A549 (cell line): ENCODE results near the gene CNTN4. TPM values are rescaled to one million over a fixed set of nuclear protein-coding genes. Genes with fewer than 3 reads are reported as not detected.

Experiments
- ATAC-seq, 2 experiments: fragments of 200-7000 bp in 1 of 2; fragments of >200 bp in 1 of 2; cut with Nextera tagmentation in 1 of 2; cut with Tn5 transposase in 1 of 2; 3 replicates each; pipeline versions ENCODE4 v1.8.0 to v1.9.1; 2018 to 2020; ENCODE audit warnings: mild to moderate bottlenecking in 1 of 2, moderate library complexity in 1 of 2
- CTCF ChIA-PET: fragments of 300-600 bp; sonication (Branson Sonifier 250); formaldehyde crosslinking; extraction: SDS; loops from one replicate; lab custom pipeline; 2021; ENCODE audit warnings: antibody characterized with exemption, inconsistent platforms; lab: Yijun Ruan, JAX
- POLR2A ChIA-PET: fragments of 350-600 bp; formaldehyde crosslinking; extraction: SDS; loops from one replicate; lab custom pipeline; 2021; ENCODE audit warnings: antibody characterized with exemption, inconsistent platforms; lab: Yijun Ruan, JAX
- DNase-seq, 2 experiments: peaks; one replicate each; pipeline versions ENCODE4 v3.0.0 to v3.0.0-alpha.2; 2011 to 2016; ENCODE audit warnings: low read depth in 1 of 2, low spot score in 1 of 2
- FAIRE-seq: peaks from 2 replicates; lab custom pipeline; 2011; peaks lifted over from hg19 to GRCh38; lab: Jason Lieb, UNC
- H3K27ac ChIP-seq, 2 experiments: fragments of >200 bp; sonication (Bioruptor Twin); formaldehyde crosslinking; 3 replicates each; pipeline ENCODE4 v1.5.1; 2016 to 2017
- H3K4me1 ChIP-seq: fragments of >200 bp; sonication (Bioruptor Twin); formaldehyde crosslinking; 3 replicates; pipeline ENCODE4 v1.6.1; 2016
- H3K4me2 ChIP-seq: fragments of >200 bp; sonication (Bioruptor Twin); formaldehyde crosslinking; 3 replicates; pipeline ENCODE4 v1.6.1; 2016
- H3K4me3 ChIP-seq: fragments of >200 bp; sonication (Bioruptor Twin); formaldehyde crosslinking; 3 replicates; pipeline ENCODE4 v1.5.1; 2016
- H3K9me3 ChIP-seq: fragments of >200 bp; sonication (Bioruptor Twin); formaldehyde crosslinking; 3 replicates; pipeline ENCODE4 v1.6.1; 2016
- BCL3 ChIP-seq: fragments of >200 bp; sonication (Bioruptor Twin); formaldehyde crosslinking; IDR thresholded peaks from 3 replicates; pipeline ENCODE4 v1.6.1; 2016
- CEBPB ChIP-seq, 2 experiments: fragments of >200 bp in 1 of 2; sonication (Bioruptor Twin) in 1 of 2; formaldehyde crosslinking in 1 of 2; IDR thresholded peaks; 2 replicates each; pipeline ENCODE4 v1.6.1; 2012 to 2016
- E2F6 ChIP-seq: IDR thresholded peaks from 2 replicates; pipeline ENCODE4 v1.6.1; 2012; ENCODE audit warnings: low read depth, borderline replicate concordance
- EHMT2 ChIP-seq: fragments of 200-600 bp; sonication (generic); IDR thresholded peaks from 2 replicates; pipeline ENCODE4 v1.6.1; 2016; ENCODE audit warnings: antibody characterized with exemption, low read depth, mild to moderate bottlenecking, moderate library complexity
- ELK1 ChIP-seq: fragments of 150-350 bp; IDR thresholded peaks from 2 replicates; pipeline ENCODE4 v1.6.1; 2014; ENCODE audit warnings: low read depth, mild to moderate bottlenecking, low read length
- FOSB ChIP-seq: fragments of 250-450 bp; sonication (Bioruptor Pico); IDR thresholded peaks from 2 replicates; pipeline ENCODE4 v1.5.0; 2020; ENCODE audit warnings: mild to moderate bottlenecking, moderate library complexity
- HOXB13 ChIP-seq: fragments of 250-450 bp; sonication (Bioruptor Pico); IDR thresholded peaks from 2 replicates; pipeline ENCODE4 v1.5.0; 2020; ENCODE audit warnings: low read depth, mild to moderate bottlenecking, moderate library complexity
- HOXB5 ChIP-seq: fragments of 250-450 bp; sonication (Bioruptor Pico); IDR thresholded peaks from 2 replicates; pipeline ENCODE4 v1.5.0; 2020; ENCODE audit warnings: mild to moderate bottlenecking, moderate library complexity
- JUNB ChIP-seq: fragments of >200 bp; sonication (Bioruptor Twin); formaldehyde crosslinking; IDR thresholded peaks from 2 replicates; pipeline ENCODE4 v1.6.1; 2016
- KDM1A ChIP-seq: fragments of 200-600 bp; sonication (generic); IDR thresholded peaks from 2 replicates; pipeline ENCODE4 v1.6.1; 2016; ENCODE audit warnings: low read depth, mild to moderate bottlenecking
- MAZ ChIP-seq: fragments of 150-350 bp; IDR thresholded peaks from 2 replicates; pipeline ENCODE4 v1.6.1; 2014; ENCODE audit warnings: antibody characterized with exemption, low read depth, low read length, borderline replicate concordance
- MYC ChIP-seq: IDR thresholded peaks from 2 replicates; pipeline ENCODE4 v1.6.1; 2012; ENCODE audit warnings: mild to moderate bottlenecking, inconsistent platforms, low read length, improper control_type of control experiment, borderline replicate concordance
- NR3C1 ChIP-seq: fragments of >200 bp; sonication (Bioruptor Twin); formaldehyde crosslinking; IDR thresholded peaks from 3 replicates; pipeline ENCODE4 v1.6.1; 2017
- RFX5 ChIP-seq: fragments of 450-650 bp; IDR thresholded peaks from 2 replicates; pipeline ENCODE4 v1.7.1; 2014; ENCODE audit warnings: antibody characterized with exemption, mild to moderate bottlenecking, moderate library complexity
- RNF2 ChIP-seq: fragments of 200-600 bp; sonication (generic); IDR thresholded peaks from 2 replicates; pipeline ENCODE4 v1.6.1; 2016; ENCODE audit warnings: low read depth, mild to moderate bottlenecking, antibody characterized with exemption, moderate library complexity, borderline replicate concordance
- TP53 ChIP-seq: fragments of 250-450 bp; sonication (Bioruptor Pico); IDR thresholded peaks from 2 replicates; pipeline ENCODE4 v1.5.0; 2021; ENCODE audit warnings: mild to moderate bottlenecking, moderate library complexity
- ZSCAN20 ChIP-seq: fragments of 250-450 bp; sonication (Bioruptor Pico); IDR thresholded peaks from 2 replicates; pipeline ENCODE4 v1.8.0; 2022; ENCODE audit warnings: mild to moderate bottlenecking, moderate library complexity
- WGBS: methylation state at CpG from one replicate; pipeline ENCODE4 v1.1.6; 2017; ENCODE audit errors: missing lambda C conversion rate; 5-methylcytosine and 5-hydroxymethylcytosine counted together
- polyA plus RNA-seq, 4 experiments: library from polyadenylated mRNA; depleted of rRNA in 3 of 4; stranded (reverse); fragments of >200 nt; fragmentation: RNase III in 1 of 4; extraction: RNeasy Plus Mini Kit Qiagen cat#74134 plus additional on column Dnase treatment in 1 of 4; gene quantifications; 2 replicates in 3 of 4; 3 replicates in 1 of 4; pipeline ENCODE4 v1.2.3, GENCODE V29; 2011 to 2017
- TF ChIP-seq, protein P1 (sequence below): fragments of 250-450 bp; sonication (Bioruptor Pico); IDR thresholded peaks from 2 replicates; pipeline ENCODE4 v1.5.0; 2021; ENCODE audit warnings: mild to moderate bottlenecking, moderate library complexity, borderline replicate concordance
- TF ChIP-seq, protein P2 (sequence below): IDR thresholded peaks from 2 replicates; pipeline ENCODE4 v1.6.1; 2012
- TF ChIP-seq, protein P3 (sequence below): fragments of 250-450 bp; sonication (Bioruptor Pico); IDR thresholded peaks from 2 replicates; pipeline ENCODE4 v1.5.0; 2020; ENCODE audit warnings: low read depth, mild to moderate bottlenecking, moderate library complexity
- TF ChIP-seq, protein P4 (sequence below): fragments of >200 bp; sonication (Bioruptor Twin); formaldehyde crosslinking; IDR thresholded peaks from 3 replicates; pipeline ENCODE4 v1.5.1; 2016
- TF ChIP-seq, protein P5 (sequence below): fragments of >200 bp; sonication (Bioruptor Twin); formaldehyde crosslinking; IDR thresholded peaks from 2 replicates; pipeline ENCODE4 v1.6.1; 2016

CNTN4 gene
- polyA plus RNA-seq, 2 of the 4 experiments (the other 2 are of a cell fraction), result 0.03 TPM; not detected in 1

DNA sequence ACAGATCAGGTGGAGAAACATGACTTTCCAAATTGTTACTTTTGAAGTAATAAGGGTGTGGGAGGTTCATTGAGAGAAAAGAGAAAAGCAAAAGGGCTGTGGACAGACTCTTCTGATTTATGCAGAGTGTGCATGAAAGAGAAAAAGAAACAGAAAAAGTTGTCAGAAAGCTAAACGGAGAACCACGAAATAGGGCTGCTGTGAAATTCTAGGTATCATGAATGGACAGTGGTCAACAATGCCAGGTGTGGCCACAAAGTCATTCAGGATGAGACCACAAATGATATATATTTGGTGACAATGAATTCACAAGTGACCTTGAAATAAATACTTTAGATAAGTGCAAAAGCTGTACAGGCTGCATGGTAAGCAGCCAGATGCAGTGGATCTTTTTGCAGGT is 841.4 kb downstream of the CNTN4 start:
- no peaks in the 10 kb centered on the region for H3K9me3 ChIP-seq
- ChIA-PET CTCF (no interaction called here), POLR2A (no interaction called here)
- TF ChIP-seq BCL3, result no peak
- TF ChIP-seq E2F6, result no peak
- TF ChIP-seq ELK1, result no peak
- TF ChIP-seq FOSB, result no peak
- TF ChIP-seq, protein P1, sequence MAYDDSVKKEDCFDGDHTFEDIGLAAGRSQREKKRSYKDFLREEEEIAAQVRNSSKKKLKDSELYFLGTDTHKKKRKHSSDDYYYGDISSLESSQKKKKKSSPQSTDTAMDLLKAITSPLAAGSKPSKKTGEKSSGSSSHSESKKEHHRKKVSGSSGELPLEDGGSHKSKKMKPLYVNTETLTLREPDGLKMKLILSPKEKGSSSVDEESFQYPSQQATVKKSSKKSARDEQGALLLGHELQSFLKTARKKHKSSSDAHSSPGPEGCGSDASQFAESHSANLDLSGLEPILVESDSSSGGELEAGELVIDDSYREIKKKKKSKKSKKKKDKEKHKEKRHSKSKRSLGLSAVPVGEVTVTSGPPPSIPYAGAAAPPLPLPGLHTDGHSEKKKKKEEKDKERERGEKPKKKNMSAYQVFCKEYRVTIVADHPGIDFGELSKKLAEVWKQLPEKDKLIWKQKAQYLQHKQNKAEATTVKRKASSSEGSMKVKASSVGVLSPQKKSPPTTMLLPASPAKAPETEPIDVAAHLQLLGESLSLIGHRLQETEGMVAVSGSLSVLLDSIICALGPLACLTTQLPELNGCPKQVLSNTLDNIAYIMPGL (CRISPR knock-in tag), result no peak
- no peak for TF ChIP-seq TP53 (CRISPR knock-in tag)
- TF ChIP-seq MAZ, result no peak
- WGBS, result 4% methylated on average over 2 of the region's 2 CpGs
- H3K4me1 ChIP-seq, result no peaks in the 10 kb centered on the region
- H3K27ac ChIP-seq, result no peak overlapping the region
- H3K4me3 ChIP-seq, result no peak overlapping the region
- H3K4me2 ChIP-seq, result no peak overlapping the region
- no peak for FAIRE-seq
- no peak for ATAC-seq
- no peak for DNase-seq

- POLR2A ChIA-PET, result no interaction called here
- no peak for FAIRE-seq
Observed at GRCh38 chr3:2944628-2945027, 846.0 kb downstream of the CNTN4 start.

DNA sequence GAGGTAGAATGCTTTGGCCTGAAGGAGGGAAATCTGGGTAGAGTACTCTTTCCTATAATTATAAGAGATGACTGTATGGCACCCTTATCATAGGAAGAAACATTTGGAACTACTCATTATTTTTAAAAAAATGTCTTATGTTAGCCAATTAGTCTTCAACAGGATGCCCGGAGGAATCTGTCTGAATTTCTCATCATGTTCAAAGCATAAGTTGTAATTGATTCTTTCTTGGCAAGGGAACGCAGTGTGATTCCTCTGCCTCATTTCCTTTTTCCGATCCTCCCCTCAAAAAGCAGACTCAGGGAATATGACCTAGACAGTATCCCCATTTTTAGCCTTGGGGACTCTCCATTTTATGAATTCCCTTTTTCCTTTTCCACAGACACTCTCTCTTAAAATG is 846.5 kb downstream of the CNTN4 start:
- Histone ChIP-seq H3K4me3 (no peak overlapping the region), H3K9me3 (no peaks in the 10 kb centered on the region), H3K4me1 (no peaks in the 10 kb centered on the region), H3K27ac (no peak overlapping the region), H3K4me2 (no peak overlapping the region)
- no peak for DNase-seq
- TF ChIP-seq MAZ, result no peak
- TF ChIP-seq HOXB13 (CRISPR knock-in tag), result no peak
- POLR2A ChIA-PET, result no interaction called here
- ATAC-seq, result no peak
- 27% methylated on average over 3 of the region's 3 CpGs for WGBS
- CTCF ChIA-PET, result no interaction called here
- FAIRE-seq, result no peak

More at GRCh38 chr3:2944628-2945027, 846.0 kb downstream of the CNTN4 start:
- DNase-seq, result no peak
- Histone ChIP-seq H3K27ac (no peak overlapping the region), H3K4me2 (no peak overlapping the region), H3K4me3 (no peak overlapping the region), H3K4me1 (no peaks in the 10 kb centered on the region), H3K9me3 (no peaks in the 10 kb centered on the region)
- no peak for ATAC-seq
- CTCF ChIA-PET, result no interaction called here
- TF ChIP-seq EHMT2, result no peak
- TF ChIP-seq JUNB, result no peak
- no peak for TF ChIP-seq HOXB5 (CRISPR knock-in tag)
- 0% methylated on average over 1 of the region's 1 CpG for WGBS

- Histone ChIP-seq H3K27ac (no peak overlapping the region), H3K4me1 (no peaks in the 10 kb centered on the region), H3K9me3 (no peaks in the 10 kb centered on the region), H3K4me2 (no peak overlapping the region), H3K4me3 (no peak overlapping the region)
- DNase-seq (no peak), FAIRE-seq (no peak), ATAC-seq (no peak)
- 3% methylated on average over 2 of the region's 2 CpGs for WGBS
- ChIA-PET CTCF (no interaction called here), POLR2A (no interaction called here)
- TF ChIP-seq, protein P2, sequence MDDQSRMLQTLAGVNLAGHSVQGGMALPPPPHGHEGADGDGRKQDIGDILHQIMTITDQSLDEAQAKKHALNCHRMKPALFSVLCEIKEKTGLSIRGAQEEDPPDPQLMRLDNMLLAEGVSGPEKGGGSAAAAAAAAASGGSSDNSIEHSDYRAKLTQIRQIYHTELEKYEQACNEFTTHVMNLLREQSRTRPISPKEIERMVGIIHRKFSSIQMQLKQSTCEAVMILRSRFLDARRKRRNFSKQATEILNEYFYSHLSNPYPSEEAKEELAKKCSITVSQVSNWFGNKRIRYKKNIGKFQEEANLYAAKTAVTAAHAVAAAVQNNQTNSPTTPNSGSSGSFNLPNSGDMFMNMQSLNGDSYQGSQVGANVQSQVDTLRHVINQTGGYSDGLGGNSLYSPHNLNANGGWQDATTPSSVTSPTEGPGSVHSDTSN, result no peak
- TF ChIP-seq CEBPB (IDR thresholded peaks at IDR 0.05) (no peak), ZSCAN20 (CRISPR knock-in tag) (no peak), RFX5 (no peak), NR3C1 (no peak), RNF2 (no peak), HOXB13 (CRISPR knock-in tag) (no peak), MYC (no peak), KDM1A (no peak)
- TF ChIP-seq, protein P3, sequence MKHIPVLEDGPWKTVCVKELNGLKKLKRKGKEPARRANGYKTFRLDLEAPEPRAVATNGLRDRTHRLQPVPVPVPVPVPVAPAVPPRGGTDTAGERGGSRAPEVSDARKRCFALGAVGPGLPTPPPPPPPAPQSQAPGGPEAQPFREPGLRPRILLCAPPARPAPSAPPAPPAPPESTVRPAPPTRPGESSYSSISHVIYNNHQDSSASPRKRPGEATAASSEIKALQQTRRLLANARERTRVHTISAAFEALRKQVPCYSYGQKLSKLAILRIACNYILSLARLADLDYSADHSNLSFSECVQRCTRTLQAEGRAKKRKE (CRISPR knock-in tag), result no peak
- TF ChIP-seq, protein P4, sequence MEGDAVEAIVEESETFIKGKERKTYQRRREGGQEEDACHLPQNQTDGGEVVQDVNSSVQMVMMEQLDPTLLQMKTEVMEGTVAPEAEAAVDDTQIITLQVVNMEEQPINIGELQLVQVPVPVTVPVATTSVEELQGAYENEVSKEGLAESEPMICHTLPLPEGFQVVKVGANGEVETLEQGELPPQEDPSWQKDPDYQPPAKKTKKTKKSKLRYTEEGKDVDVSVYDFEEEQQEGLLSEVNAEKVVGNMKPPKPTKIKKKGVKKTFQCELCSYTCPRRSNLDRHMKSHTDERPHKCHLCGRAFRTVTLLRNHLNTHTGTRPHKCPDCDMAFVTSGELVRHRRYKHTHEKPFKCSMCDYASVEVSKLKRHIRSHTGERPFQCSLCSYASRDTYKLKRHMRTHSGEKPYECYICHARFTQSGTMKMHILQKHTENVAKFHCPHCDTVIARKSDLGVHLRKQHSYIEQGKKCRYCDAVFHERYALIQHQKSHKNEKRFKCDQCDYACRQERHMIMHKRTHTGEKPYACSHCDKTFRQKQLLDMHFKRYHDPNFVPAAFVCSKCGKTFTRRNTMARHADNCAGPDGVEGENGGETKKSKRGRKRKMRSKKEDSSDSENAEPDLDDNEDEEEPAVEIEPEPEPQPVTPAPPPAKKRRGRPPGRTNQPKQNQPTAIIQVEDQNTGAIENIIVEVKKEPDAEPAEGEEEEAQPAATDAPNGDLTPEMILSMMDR, result no peak
- TF ChIP-seq, protein P5, sequence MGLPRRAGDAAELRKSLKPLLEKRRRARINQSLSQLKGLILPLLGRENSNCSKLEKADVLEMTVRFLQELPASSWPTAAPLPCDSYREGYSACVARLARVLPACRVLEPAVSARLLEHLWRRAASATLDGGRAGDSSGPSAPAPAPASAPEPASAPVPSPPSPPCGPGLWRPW, result no peak
Observed at GRCh38 chr3:2947536-2947935, 848.9 kb downstream of the CNTN4 start.
